Neural progenitor cell (in vitro differentiated cells): ENCODE results near the gene ROBO4. TPM values are rescaled to one million over a fixed set of nuclear protein-coding genes. Genes with fewer than 3 reads are reported as not detected.

Experiments
- DNase-seq: peaks from one replicate; pipeline ENCODE4 v3.0.0-alpha.2; 2016; ENCODE audit warnings: low spot score
- H2AFZ ChIP-seq: fragments of 200-600 bp; sonication (generic); replicated peaks from 2 replicates; pipeline ENCODE4 v1.6.1; 2016; ENCODE audit warnings: antibody characterized with exemption
- H3F3A ChIP-seq: fragments of 200-600 bp; sonication (generic); 2 replicates; pipeline ENCODE4 v1.6.1; 2016; ENCODE audit warnings: antibody characterized with exemption, low read depth
- H3K27ac ChIP-seq: fragments of 200-600 bp; sonication (generic); 2 replicates; pipeline ENCODE4 v1.5.1; 2016; ENCODE audit warnings: mild to moderate bottlenecking
- H3K27me3 ChIP-seq: fragments of 200-600 bp; sonication (generic); 2 replicates; pipeline ENCODE4 v1.6.1; 2016; ENCODE audit warnings: mild to moderate bottlenecking, moderate library complexity
- H3K36me3 ChIP-seq: fragments of 200-600 bp; sonication (generic); 2 replicates; pipeline ENCODE4 v1.5.1; 2016
- H3K4me1 ChIP-seq: fragments of 200-600 bp; sonication (generic); 2 replicates; pipeline ENCODE4 v1.6.1; 2016; ENCODE audit warnings: mixed run types
- H3K4me2 ChIP-seq: fragments of 200-600 bp; sonication (generic); 2 replicates; pipeline ENCODE4 v1.6.1; 2016
- H3K4me3 ChIP-seq: fragments of 200-600 bp; sonication (generic); 2 replicates; pipeline ENCODE4 v1.5.1; 2016
- H3K79me2 ChIP-seq: fragments of 200-600 bp; sonication (generic); 2 replicates; pipeline ENCODE4 v1.6.1; 2016; ENCODE audit warnings: low read depth
- H3K9ac ChIP-seq: fragments of 200-600 bp; sonication (generic); 2 replicates; pipeline ENCODE4 v1.6.1; 2016
- H3K9me3 ChIP-seq: fragments of 200-600 bp; sonication (generic); 2 replicates; pipeline ENCODE4 v1.5.1; 2016; ENCODE audit warnings: low read depth
- H4K20me1 ChIP-seq: fragments of 200-600 bp; sonication (generic); 2 replicates; pipeline ENCODE4 v1.6.1; 2016; ENCODE audit warnings: low read depth
- H3K27ac Mint-ChIP-seq: 3 replicates; pipeline ENCODE4 v1.8.0; 2021; ENCODE audit warnings: mixed read lengths
- H3K27me3 Mint-ChIP-seq: 2 replicates; pipeline ENCODE4 v1.8.0; 2022; ENCODE audit warnings: low read depth, mild to moderate bottlenecking, inconsistent platforms, moderate library complexity, mixed read lengths; ENCODE audit not compliant: insufficient read depth
- H3K36me3 Mint-ChIP-seq: 3 replicates; pipeline ENCODE4 v1.8.0; 2021; ENCODE audit warnings: mixed read lengths
- H3K4me1 Mint-ChIP-seq: 3 replicates; pipeline ENCODE4 v1.8.0; 2021; ENCODE audit warnings: mixed read lengths
- H3K4me3 Mint-ChIP-seq: 3 replicates; pipeline ENCODE4 v1.8.0; 2021; ENCODE audit warnings: mild to moderate bottlenecking, moderate library complexity, mixed read lengths
- H3K9me3 Mint-ChIP-seq: 3 replicates; pipeline ENCODE4 v1.8.0; 2020; ENCODE audit warnings: mixed read lengths
- EZH2 ChIP-seq: fragments of 200-600 bp; sonication (generic); IDR thresholded peaks from 2 replicates; pipeline ENCODE4 v1.6.1; 2017; ENCODE audit warnings: antibody characterized with exemption, mild to moderate bottlenecking, moderate library complexity
- EZH2phosphoT487 ChIP-seq: fragments of 200-600 bp; sonication (generic); IDR thresholded peaks from 2 replicates; pipeline ENCODE4 v1.6.1; 2017; ENCODE audit warnings: antibody characterized with exemption
- total RNA-seq: library from RNA; depleted of rRNA; stranded (reverse); fragments of >200 nt; gene quantifications from 2 replicates; pipeline ENCODE4 v1.2.3, GENCODE V29; 2015; ENCODE audit warnings: low replicate concordance
- TF ChIP-seq, protein P1 (sequence below): fragments of 200-600 bp; sonication (generic); IDR thresholded peaks from 2 replicates; pipeline ENCODE4 v1.5.1; 2017; ENCODE audit warnings: antibody characterized with exemption, mild to moderate bottlenecking

Gene ROBO4
- total RNA-seq, 1 donor from 2014 or later = not detected

DNA sequence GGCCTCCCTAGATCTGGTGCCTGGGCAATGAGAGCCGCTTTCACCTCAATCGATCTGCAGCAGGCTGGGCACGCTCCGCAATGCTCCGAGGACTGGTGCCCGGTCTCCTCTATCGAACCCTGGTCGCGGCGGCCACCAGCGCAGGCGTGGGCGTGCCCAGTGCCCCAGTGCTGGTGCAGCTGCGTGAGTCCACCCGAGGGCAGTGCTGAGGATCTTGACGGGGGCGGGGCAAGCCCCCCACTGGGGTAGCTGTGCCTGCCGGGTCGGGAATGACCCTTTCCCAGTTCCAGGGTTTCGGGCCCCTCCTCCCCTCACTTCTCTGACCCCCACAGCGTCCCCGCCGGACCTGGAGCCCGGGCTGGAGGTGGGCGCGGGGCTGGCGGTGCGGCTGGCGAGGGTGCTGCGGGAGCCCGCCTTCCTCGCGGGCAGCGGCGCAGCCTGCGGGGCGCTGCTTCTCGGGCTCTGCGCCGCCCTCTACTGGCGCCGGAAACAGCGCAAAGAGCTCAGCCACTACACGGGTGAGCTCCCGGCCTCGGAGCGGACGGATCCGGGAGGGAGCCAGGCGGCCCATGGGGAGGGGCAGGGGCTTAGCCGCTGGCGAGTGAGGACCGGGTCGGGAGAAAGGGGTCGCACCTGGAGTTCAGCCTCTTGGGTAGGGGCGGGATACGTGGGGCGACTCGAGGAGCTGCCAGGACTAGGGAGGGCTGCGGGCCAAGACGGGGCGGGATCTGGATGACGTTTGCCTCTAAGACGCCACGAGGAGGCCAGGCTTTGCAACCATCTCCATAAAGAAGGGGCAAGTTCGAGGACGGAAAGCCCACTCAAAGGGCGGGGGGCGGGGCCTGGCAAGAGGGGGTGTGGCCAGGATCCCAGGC is 21.5 kb downstream of the ROBO4 start:
- H2AFZ ChIP-seq = peak overlapping the region; percentile 97
- Mint-ChIP-seq H3K4me3 (peak overlapping the region; percentile 93), H3K9me3 (no peaks in the 10 kb centered on the region), H3K36me3 (peaks cover 4% of the 10 kb centered on the region), H3K4me1 (peaks cover 25% of the 10 kb centered on the region), H3K27me3 (peaks cover 39% of the 10 kb centered on the region), H3K27ac (peak overlapping the region; percentile 69)
- H3K4me3 ChIP-seq = peak overlapping the region; percentile 62
- no peak overlapping the region for H3K27ac ChIP-seq
- H3K4me2 ChIP-seq = peak overlapping the region; percentile 63
- no peaks in the 10 kb centered on the region for H3K79me2 ChIP-seq
- TF ChIP-seq EZH2 (no peak), EZH2phosphoT487 (no peak)
- TF ChIP-seq, protein P1, sequence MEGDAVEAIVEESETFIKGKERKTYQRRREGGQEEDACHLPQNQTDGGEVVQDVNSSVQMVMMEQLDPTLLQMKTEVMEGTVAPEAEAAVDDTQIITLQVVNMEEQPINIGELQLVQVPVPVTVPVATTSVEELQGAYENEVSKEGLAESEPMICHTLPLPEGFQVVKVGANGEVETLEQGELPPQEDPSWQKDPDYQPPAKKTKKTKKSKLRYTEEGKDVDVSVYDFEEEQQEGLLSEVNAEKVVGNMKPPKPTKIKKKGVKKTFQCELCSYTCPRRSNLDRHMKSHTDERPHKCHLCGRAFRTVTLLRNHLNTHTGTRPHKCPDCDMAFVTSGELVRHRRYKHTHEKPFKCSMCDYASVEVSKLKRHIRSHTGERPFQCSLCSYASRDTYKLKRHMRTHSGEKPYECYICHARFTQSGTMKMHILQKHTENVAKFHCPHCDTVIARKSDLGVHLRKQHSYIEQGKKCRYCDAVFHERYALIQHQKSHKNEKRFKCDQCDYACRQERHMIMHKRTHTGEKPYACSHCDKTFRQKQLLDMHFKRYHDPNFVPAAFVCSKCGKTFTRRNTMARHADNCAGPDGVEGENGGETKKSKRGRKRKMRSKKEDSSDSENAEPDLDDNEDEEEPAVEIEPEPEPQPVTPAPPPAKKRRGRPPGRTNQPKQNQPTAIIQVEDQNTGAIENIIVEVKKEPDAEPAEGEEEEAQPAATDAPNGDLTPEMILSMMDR = peak; percentile 84
- peak; percentile 96 for DNase-seq
- peaks cover 15% of the 10 kb centered on the region for H3F3A ChIP-seq
- H3K36me3 ChIP-seq = no peaks in the 10 kb centered on the region
- peaks cover 8% of the 10 kb centered on the region for H3K4me1 ChIP-seq
- H3K9me3 ChIP-seq = no peaks in the 10 kb centered on the region
- peaks cover 46% of the 10 kb centered on the region for H3K27me3 ChIP-seq
- no peaks in the 10 kb centered on the region for H4K20me1 ChIP-seq
- H3K9ac ChIP-seq = no peak overlapping the region

DNA sequence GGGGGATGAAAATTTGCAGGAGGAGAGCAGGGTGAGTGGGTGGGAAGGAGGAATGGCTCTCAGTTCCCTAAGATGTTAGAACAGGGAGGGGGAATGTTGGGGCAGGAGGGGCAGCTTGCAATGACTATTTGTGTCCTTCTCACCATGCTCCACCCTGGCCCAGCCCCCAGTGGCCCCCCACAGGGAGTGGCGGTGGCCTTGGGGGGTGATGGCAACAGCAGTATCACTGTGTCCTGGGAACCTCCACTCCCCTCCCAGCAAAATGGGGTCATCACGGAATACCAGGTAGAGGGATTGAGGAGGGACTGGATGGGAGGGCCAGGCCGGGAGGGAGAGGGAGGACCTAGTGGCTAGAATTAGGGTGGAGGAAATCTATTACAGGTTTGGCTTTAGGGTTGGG is 22.3 kb downstream of the ROBO4 start:
- Histone ChIP-seq H3K9me3 (no peaks in the 10 kb centered on the region), H3K4me1 (peaks cover 8% of the 10 kb centered on the region), H3K79me2 (no peaks in the 10 kb centered on the region), H3K4me2 (peak overlapping the region; percentile 63), H3K36me3 (no peaks in the 10 kb centered on the region), H2AFZ (peak overlapping the region; percentile 97), H3K9ac (no peak overlapping the region), H3K27me3 (peaks cover 53% of the 10 kb centered on the region), H3F3A (peaks cover 15% of the 10 kb centered on the region), H3K27ac (no peak overlapping the region), H4K20me1 (no peaks in the 10 kb centered on the region), H3K4me3 (peak overlapping the region; percentile 62)
- peaks cover 39% of the 10 kb centered on the region for H3K27me3 Mint-ChIP-seq
- no peak for TF ChIP-seq EZH2
- TF ChIP-seq, protein P1 = no peak
- TF ChIP-seq EZH2phosphoT487 = no peak
- H3K36me3 Mint-ChIP-seq = peaks cover 3% of the 10 kb centered on the region
- H3K4me3 Mint-ChIP-seq = peak overlapping the region; percentile 83
- no peak overlapping the region for H3K27ac Mint-ChIP-seq
- no peak for DNase-seq
- peaks cover 25% of the 10 kb centered on the region for H3K4me1 Mint-ChIP-seq
- H3K9me3 Mint-ChIP-seq = no peaks in the 10 kb centered on the region

DNA sequence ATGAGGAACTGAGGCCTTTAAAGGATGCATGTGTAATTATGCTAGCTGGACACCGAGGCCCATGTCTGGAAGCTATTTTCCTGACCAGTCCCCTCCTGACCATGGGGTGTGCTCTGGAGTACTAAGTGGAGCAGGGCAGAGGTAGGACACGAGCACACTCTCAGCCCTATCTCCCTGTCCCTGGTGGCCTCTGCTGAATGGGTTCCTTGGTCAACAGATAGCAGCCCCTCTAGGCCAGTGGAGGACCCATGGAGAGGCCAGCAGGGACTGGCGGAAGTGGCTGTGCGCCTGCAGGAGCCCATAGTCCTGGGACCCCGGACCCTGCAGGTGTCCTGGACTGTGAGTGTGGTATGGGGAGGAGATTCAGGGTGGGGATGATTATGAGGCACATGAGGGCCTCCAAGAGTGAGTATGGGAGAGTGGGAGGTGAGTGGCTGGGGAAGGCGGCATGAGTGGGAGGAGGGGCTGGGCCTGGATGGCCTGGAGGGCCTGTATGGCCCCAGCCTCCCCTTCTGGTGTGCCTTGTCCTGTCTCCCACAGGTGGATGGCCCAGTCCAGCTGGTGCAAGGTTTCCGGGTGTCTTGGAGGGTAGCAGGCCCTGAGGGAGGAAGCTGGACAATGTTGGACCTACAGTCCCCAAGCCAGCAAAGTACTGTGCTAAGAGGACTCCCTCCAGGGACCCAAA is 23.0 kb downstream of the ROBO4 start:
- no peaks in the 10 kb centered on the region for H3K36me3 ChIP-seq
- Mint-ChIP-seq H3K9me3 (no peaks in the 10 kb centered on the region), H3K4me1 (peaks cover 25% of the 10 kb centered on the region), H3K27ac (no peak overlapping the region), H3K36me3 (peaks cover 3% of the 10 kb centered on the region), H3K4me3 (no peak overlapping the region), H3K27me3 (peaks cover 46% of the 10 kb centered on the region)
- H3K4me1 ChIP-seq = peaks cover 8% of the 10 kb centered on the region
- H3K27me3 ChIP-seq = peaks cover 60% of the 10 kb centered on the region
- H3F3A ChIP-seq = peaks cover 15% of the 10 kb centered on the region
- TF ChIP-seq, protein P1 = no peak
- TF ChIP-seq EZH2 = no peak
- TF ChIP-seq EZH2phosphoT487 = no peak
- H3K9me3 ChIP-seq = no peaks in the 10 kb centered on the region
- no peak overlapping the region for H3K27ac ChIP-seq
- H3K4me3 ChIP-seq = no peak overlapping the region
- H3K9ac ChIP-seq = no peak overlapping the region
- H3K4me2 ChIP-seq = no peak overlapping the region
- DNase-seq = no peak
- no peak overlapping the region for H2AFZ ChIP-seq
- no peaks in the 10 kb centered on the region for H4K20me1 ChIP-seq
- no peaks in the 10 kb centered on the region for H3K79me2 ChIP-seq
